ENCODE measurements around the gene ENKD1. TPM values are rescaled to one million over a fixed set of nuclear protein-coding genes. Genes with fewer than 3 reads are reported as not detected.
A peak's percentile ranks its signal among the peaks of the same experiment; 100 is the strongest.

Gene ENKD1
- total and polyA plus RNA-seq, 2 of the 13 experiments (the other 11 are each of a cell fraction or from before 2014, with no cell fraction given), result 10.8 to 20.8 TPM

DNA sequence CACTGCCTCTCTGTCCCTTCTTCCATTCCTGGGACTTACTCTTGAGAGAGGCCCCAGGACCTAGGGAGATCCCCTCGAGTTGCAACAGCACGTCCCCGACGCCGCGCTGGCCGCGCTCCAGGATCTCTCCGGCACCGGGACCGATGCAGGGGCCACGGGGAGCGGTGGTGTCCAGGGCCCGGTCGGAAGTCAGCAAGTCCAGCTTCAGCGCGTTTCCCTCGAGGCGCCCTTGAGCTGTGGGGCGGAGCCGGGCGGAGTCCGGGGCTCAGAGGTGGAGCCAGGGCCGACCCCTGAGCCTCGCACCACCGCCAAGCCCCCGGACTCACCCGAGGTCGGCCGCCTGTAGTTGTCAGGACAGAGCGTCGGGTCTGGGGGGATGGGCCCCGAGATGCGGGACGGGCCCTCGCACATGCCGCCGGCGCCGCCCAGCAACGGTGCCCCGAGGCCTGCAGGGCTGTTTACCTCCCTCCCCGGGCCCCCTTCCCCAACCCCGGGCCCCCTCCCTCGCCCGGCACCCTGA, 458 bp downstream of the ENKD1 start (continued):
- TF ChIP-seq KAT7 (CRISPR knock-in tag; IDR thresholded peaks at IDR 0.05; ENCODE audit: borderline replicate concordance) (peak; percentile 30; the same call in 1 of the 2 replicates), ZNF629 (CRISPR knock-in tag; conservative IDR thresholded peaks at IDR 0.05) (no peak), POLR2AphosphoS5 (IDR thresholded peaks at IDR 0.05; ENCODE audit: low read depth, low read length) (peak; percentile 28), ZNF143 (CRISPR knock-in tag; IDR thresholded peaks at IDR 0.05) (no peak), KLF12 (CRISPR knock-in tag; IDR thresholded peaks at IDR 0.05; ENCODE audit: borderline replicate concordance) (no peak; the same call in 1 of the 2 replicates), HIC2 (CRISPR knock-in tag; IDR thresholded peaks at IDR 0.05; ENCODE audit: low read depth) (no peak), MIXL1 (CRISPR knock-in tag; IDR thresholded peaks at IDR 0.05) (no peak; the same call in 1 of the 2 replicates), FOXO4 (CRISPR knock-in tag; conservative IDR thresholded peaks at IDR 0.05) (0 out of 2 replicates have a peak, but pooled peaks have one; percentile 71), HNF4A (CRISPR knock-in tag; IDR thresholded peaks at IDR 0.05) (peak; percentile 46; the same call in 1 of the 2 replicates), SIN3A (IDR thresholded peaks at IDR 0.05; ENCODE audit: borderline replicate concordance, low read depth, low read length) (no peak), ZNF576 (CRISPR knock-in tag; IDR thresholded peaks at IDR 0.05) (0 out of 2 replicates have a peak, but pooled peaks have one; percentile 84), TSC22D2 (CRISPR knock-in tag; IDR thresholded peaks at IDR 0.05; ENCODE audit: borderline replicate concordance) (no peak), ZBTB8A (CRISPR knock-in tag; IDR thresholded peaks at IDR 0.05; ENCODE audit: borderline replicate concordance, low read depth) (no peak), FUBP1 (CRISPR knock-in tag; IDR thresholded peaks at IDR 0.05; ENCODE audit: borderline replicate concordance) (no peak), MEIS2 (CRISPR knock-in tag; IDR thresholded peaks at IDR 0.05) (no peak), DPF2 (CRISPR knock-in tag; IDR thresholded peaks at IDR 0.05; ENCODE audit: borderline replicate concordance, low read depth) (peak; percentile 45; the same call in 1 of the 2 replicates), ZNF713 (CRISPR knock-in tag; IDR thresholded peaks at IDR 0.05) (no peak), JARID2 (CRISPR knock-in tag; IDR thresholded peaks at IDR 0.05; ENCODE audit: insufficient replicate concordance) (no peak), MTERF4 (CRISPR knock-in tag; IDR thresholded peaks at IDR 0.05) (0 out of 2 replicates have a peak, but pooled peaks have one; percentile 44), ZNF101 (CRISPR knock-in tag; IDR thresholded peaks at IDR 0.05; ENCODE audit: borderline replicate concordance, low read depth) (no peak)
- TF ChIP-seq, protein P1, sequence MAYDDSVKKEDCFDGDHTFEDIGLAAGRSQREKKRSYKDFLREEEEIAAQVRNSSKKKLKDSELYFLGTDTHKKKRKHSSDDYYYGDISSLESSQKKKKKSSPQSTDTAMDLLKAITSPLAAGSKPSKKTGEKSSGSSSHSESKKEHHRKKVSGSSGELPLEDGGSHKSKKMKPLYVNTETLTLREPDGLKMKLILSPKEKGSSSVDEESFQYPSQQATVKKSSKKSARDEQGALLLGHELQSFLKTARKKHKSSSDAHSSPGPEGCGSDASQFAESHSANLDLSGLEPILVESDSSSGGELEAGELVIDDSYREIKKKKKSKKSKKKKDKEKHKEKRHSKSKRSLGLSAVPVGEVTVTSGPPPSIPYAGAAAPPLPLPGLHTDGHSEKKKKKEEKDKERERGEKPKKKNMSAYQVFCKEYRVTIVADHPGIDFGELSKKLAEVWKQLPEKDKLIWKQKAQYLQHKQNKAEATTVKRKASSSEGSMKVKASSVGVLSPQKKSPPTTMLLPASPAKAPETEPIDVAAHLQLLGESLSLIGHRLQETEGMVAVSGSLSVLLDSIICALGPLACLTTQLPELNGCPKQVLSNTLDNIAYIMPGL (CRISPR knock-in tag; IDR thresholded peaks at IDR 0.05; ENCODE audit: borderline replicate concordance in 1 of 2, low read depth in 1 of 2), result peak in 1 of 2 experiments; percentile 2; a peak in 1 of 4 replicates

All from HepG2 (cell line).